ENCODE data around the gene CWF19L2. TPM values are rescaled to one million over a fixed set of nuclear protein-coding genes. Genes with fewer than 3 reads are reported as not detected.
"Not testable (repeated sequence)": the region's sequence is repeated elsewhere in the genome, so short reads cannot be mapped to it uniquely, and the experiment has no call there.

Gene CWF19L2
- total RNA-seq, 1 experiment from 2014 or later, result 18.4 TPM

- H3K23me2 ChIP-seq (ENCODE audit: insufficient read length, low read depth, low read length, poor library complexity, severe bottlenecking), result no peaks in the 10 kb centered on the region
- peaks cover 2 to 5% of the 10 kb centered on the region in 2 experiments; a peak in 2 of 5 replicates for H3K9me3 Mint-ChIP-seq
- H3K4me2 ChIP-seq (ENCODE audit: insufficient read depth, insufficient read length, low read length), result no peak overlapping the region
- no peak overlapping the region for H4K91ac ChIP-seq (ENCODE audit: insufficient read length, low read depth, low read length)
- no peak overlapping the region for H2BK15ac ChIP-seq (ENCODE audit: low read depth, low read length)
- no peak overlapping the region for H3K23ac ChIP-seq (ENCODE audit: insufficient read length, low read depth, low read length)
- H3K27me3 Mint-ChIP-seq (ENCODE audit: low read depth), result no peaks in the 10 kb centered on the region
- no peak overlapping the region for H2BK20ac ChIP-seq (ENCODE audit: low read depth, low read length, poor library complexity, severe bottlenecking)
- no peaks in the 10 kb centered on the region for H3K79me2 ChIP-seq (ENCODE audit: insufficient read depth, low read length)
- no peak overlapping the region for H3K56ac ChIP-seq (ENCODE audit: insufficient read length, low read depth, low read length)
- no peak overlapping the region for H3K4ac ChIP-seq (ENCODE audit: low read depth, low read length)
- H3T11ph ChIP-seq (ENCODE audit: low read length), result no peak overlapping the region
- no peaks in the 10 kb centered on the region for H3K79me1 ChIP-seq (ENCODE audit: insufficient read depth, low read depth, low read length, poor library complexity, severe bottlenecking)
- H3K36me3 Mint-ChIP-seq (ENCODE audit: insufficient read depth in 1 of 3, low read depth in 3 of 3), result peaks cover 11 to 31% (median 23%) of the 10 kb centered on the region in 3 experiments
- H2BK12ac ChIP-seq (ENCODE audit: insufficient read length, low read depth, low read length), result no peak overlapping the region
- no peak overlapping the region for H3K4me3 Mint-ChIP-seq
- no peaks in the 10 kb centered on the region for H3K27me3 ChIP-seq (ENCODE audit: insufficient read depth, low read length)
- no peaks in the 10 kb centered on the region for H3K4me1 Mint-ChIP-seq
- no peak overlapping the region for H3K27ac ChIP-seq (ENCODE audit: insufficient read length, low read depth, low read length)
- H3K4me1 ChIP-seq (ENCODE audit: insufficient read depth, low read length), result no peaks in the 10 kb centered on the region
- no peak overlapping the region for H2AK5ac ChIP-seq (ENCODE audit: insufficient read length, low read length)
- no peaks in the 10 kb centered on the region for H4K20me1 ChIP-seq (ENCODE audit: control insufficient read depth, insufficient read depth, insufficient read length)
- no CpG with 5 or more reads among the region's 1 CpG for WGBS (ENCODE audit: extremely low coverage, insufficient read length, low lambda C conversion rate)
- no peak overlapping the region for H4K8ac ChIP-seq (replicated peaks; ENCODE audit: insufficient read length, low read depth, low read length)
- H2BK5ac ChIP-seq (ENCODE audit: insufficient read length, low read length), result no peak overlapping the region
- H3K9me3 ChIP-seq (ENCODE audit: control insufficient read depth, low read depth, low read length), result no peaks in the 10 kb centered on the region
- H2BK120ac ChIP-seq (ENCODE audit: low read depth, low read length, poor library complexity, severe bottlenecking), result no peak overlapping the region
- H2AFZ ChIP-seq (ENCODE audit: low read length), result no peak overlapping the region
- no peak overlapping the region for H4K5ac ChIP-seq (ENCODE audit: insufficient read length, low read depth, low read length)
- DNase-seq, result no peak
- H3K18ac ChIP-seq (ENCODE audit: insufficient read length, low read depth, low read length), result no peak overlapping the region
- H3K14ac ChIP-seq (ENCODE audit: insufficient read depth, low read length), result no peak overlapping the region
- TF ChIP-seq CTCF (conservative IDR thresholded peaks at IDR 0.05), result no peak
- H3K27ac Mint-ChIP-seq, result no peak overlapping the region
- H3K9ac ChIP-seq (ENCODE audit: extremely low read depth, insufficient read length, low read length), result no peak overlapping the region
These were observed 52.4 kb downstream of the CWF19L2 start for GRCh38 chr11:107405260-107405659.

GRCh38 chr11:107401131-107401530 is 56.5 kb downstream of the CWF19L2 start:
- not testable (repeated sequence) for H2BK120ac ChIP-seq (ENCODE audit: low read depth, low read length, poor library complexity, severe bottlenecking); H2BK20ac ChIP-seq (ENCODE audit: low read depth, low read length, poor library complexity, severe bottlenecking); H3K27ac ChIP-seq (ENCODE audit: insufficient read length, low read depth, low read length)

More at GRCh38 chr11:107401131-107401530, 56.5 kb downstream of the CWF19L2 start:
- not testable (repeated sequence) for H3K9ac ChIP-seq (ENCODE audit: extremely low read depth, insufficient read length, low read length); H3K27me3 ChIP-seq (ENCODE audit: insufficient read depth, low read length); H3K23me2 ChIP-seq (ENCODE audit: insufficient read length, low read depth, low read length, poor library complexity, severe bottlenecking); H4K8ac ChIP-seq (replicated peaks; ENCODE audit: insufficient read length, low read depth, low read length); H4K20me1 ChIP-seq (ENCODE audit: control insufficient read depth, insufficient read depth, insufficient read length); H3K9me3 ChIP-seq (ENCODE audit: control insufficient read depth, low read depth, low read length); H4K5ac ChIP-seq (ENCODE audit: insufficient read length, low read depth, low read length); H3T11ph ChIP-seq (ENCODE audit: low read length); H3K14ac ChIP-seq (ENCODE audit: insufficient read depth, low read length); H2BK15ac ChIP-seq (ENCODE audit: low read depth, low read length); H2BK12ac ChIP-seq (ENCODE audit: insufficient read length, low read depth, low read length); H3K4ac ChIP-seq (ENCODE audit: low read depth, low read length); H3K18ac ChIP-seq (ENCODE audit: insufficient read length, low read depth, low read length); H3K27ac Mint-ChIP-seq; H2AFZ ChIP-seq (ENCODE audit: low read length); H3K79me1 ChIP-seq (ENCODE audit: insufficient read depth, low read depth, low read length, poor library complexity, severe bottlenecking); H3K4me1 ChIP-seq (ENCODE audit: insufficient read depth, low read length); H3K23ac ChIP-seq (ENCODE audit: insufficient read length, low read depth, low read length); H2BK5ac ChIP-seq (ENCODE audit: insufficient read length, low read length); DNase-seq; H3K4me3 Mint-ChIP-seq; H3K27me3 Mint-ChIP-seq (ENCODE audit: low read depth); H2AK5ac ChIP-seq (ENCODE audit: insufficient read length, low read length); H3K79me2 ChIP-seq (ENCODE audit: insufficient read depth, low read length); H4K91ac ChIP-seq (ENCODE audit: insufficient read length, low read depth, low read length); H3K56ac ChIP-seq (ENCODE audit: insufficient read length, low read depth, low read length); H3K4me2 ChIP-seq (ENCODE audit: insufficient read depth, insufficient read length, low read length)
- H3K36me3 Mint-ChIP-seq (ENCODE audit: insufficient read depth in 1 of 3, low read depth in 3 of 3), result peaks cover 30 to 59% (median 47%) of the 10 kb centered on the region in 3 experiments
- peaks cover 18 to 19% of the 10 kb centered on the region in 2 experiments for H3K4me1 Mint-ChIP-seq
- no CpG with 5 or more reads among the region's 2 CpGs for WGBS (ENCODE audit: extremely low coverage, insufficient read length, low lambda C conversion rate)
- H3K9me3 Mint-ChIP-seq, result peaks cover 10 to 18% of the 10 kb centered on the region in 2 experiments; a peak in 3 of 5 replicates

Measured in H9 (cell line).